KMS-11 (cell line): ENCODE measurements around the gene PKIB.
"Not testable (repeated sequence)": the region's sequence is repeated elsewhere in the genome, so short reads cannot be mapped to it uniquely, and the experiment has no call there.

ENCODE experiments used
- H2AFZ ChIP-seq: fragments of 200-600 bp; sonication (generic); 2 replicates; pipeline ENCODE4 v1.6.1; 2016; ENCODE audit warnings: antibody characterized with exemption, mixed run types, low read depth
- H3K27ac ChIP-seq: fragments of 200-600 bp; sonication (generic); 2 replicates; pipeline ENCODE4 v1.6.1; 2016; ENCODE audit warnings: mild to moderate bottlenecking, mixed run types
- H3K27me3 ChIP-seq: fragments of 200-600 bp; sonication (generic); 2 replicates; pipeline ENCODE4 v1.6.1; 2017; ENCODE audit warnings: mild to moderate bottlenecking, low read depth, mixed run types, moderate library complexity; ENCODE audit not compliant: insufficient read depth
- H3K36me3 ChIP-seq: fragments of 200-600 bp; sonication (generic); 2 replicates; pipeline ENCODE4 v1.6.1; 2017; ENCODE audit warnings: mild to moderate bottlenecking, mixed run types; ENCODE audit not compliant: insufficient read depth
- H3K4me1 ChIP-seq: fragments of 200-600 bp; sonication (generic); 2 replicates; pipeline ENCODE4 v1.6.1; 2016; ENCODE audit warnings: mild to moderate bottlenecking, low read depth, mixed run types; ENCODE audit not compliant: poor library complexity, severe bottlenecking
- H3K4me2 ChIP-seq: fragments of 200-600 bp; sonication (generic); 2 replicates; pipeline ENCODE4 v1.7.0; 2016; ENCODE audit warnings: mild to moderate bottlenecking, mixed run types
- H3K4me3 ChIP-seq: fragments of 200-600 bp; sonication (generic); IDR thresholded peaks from 2 replicates; pipeline ENCODE4 v1.6.1; 2017; ENCODE audit warnings: low read depth, low read length, mixed read lengths; ENCODE audit not compliant: insufficient read depth
- H3K79me2 ChIP-seq: fragments of 200-600 bp; sonication (generic); 2 replicates; pipeline ENCODE4 v1.6.1; 2016; ENCODE audit warnings: low read depth, mixed run types; ENCODE audit not compliant: insufficient read depth
- H3K9ac ChIP-seq: fragments of 200-600 bp; sonication (generic); 2 replicates; pipeline ENCODE4 v1.6.1; 2016; ENCODE audit warnings: mild to moderate bottlenecking, mixed run types
- H4K20me1 ChIP-seq: fragments of 200-600 bp; sonication (generic); 2 replicates; pipeline ENCODE4 v1.6.1; 2016; ENCODE audit warnings: mild to moderate bottlenecking, mixed run types; ENCODE audit not compliant: insufficient read depth
- CTCF ChIP-seq: fragments of 200-600 bp; sonication (generic); conservative IDR thresholded peaks from 2 replicates; pipeline ENCODE4 v1.6.1; 2017; ENCODE audit warnings: low read depth, mild to moderate bottlenecking, antibody characterized with exemption, low read length, moderate library complexity, mixed read lengths

Gene PKIB

GRCh38 chr6:122571888-122572287 is 38.3 kb upstream of the PKIB start:
- Histone ChIP-seq H3K27me3 (no peaks in the 10 kb centered on the region), H3K36me3 (no peaks in the 10 kb centered on the region), H2AFZ (no peak overlapping the region), H3K9ac (no peak overlapping the region), H4K20me1 (no peaks in the 10 kb centered on the region), H3K4me2 (no peak overlapping the region), H3K79me2 (no peaks in the 10 kb centered on the region), H3K27ac (no peak overlapping the region), H3K4me1 (no peaks in the 10 kb centered on the region), H3K4me3 (no peak overlapping the region)
- no peak for TF ChIP-seq CTCF

GRCh38 chr6:122576888-122577287 is 33.3 kb upstream of the PKIB start:
- Histone ChIP-seq H4K20me1 (no peaks in the 10 kb centered on the region), H3K4me3 (no peak overlapping the region), H3K36me3 (no peaks in the 10 kb centered on the region), H3K9ac (no peak overlapping the region), H3K79me2 (no peaks in the 10 kb centered on the region), H3K27ac (no peak overlapping the region), H3K4me2 (no peak overlapping the region), H3K27me3 (no peaks in the 10 kb centered on the region), H3K4me1 (no peaks in the 10 kb centered on the region), H2AFZ (no peak overlapping the region)
- no peak for TF ChIP-seq CTCF

GRCh38 chr6:122578961-122579360 is 31.2 kb upstream of the PKIB start:
- H3K4me3 ChIP-seq: no peak overlapping the region
- H3K9ac ChIP-seq: no peak overlapping the region
- no peaks in the 10 kb centered on the region for H3K36me3 ChIP-seq
- no peaks in the 10 kb centered on the region for H3K79me2 ChIP-seq
- H3K27me3 ChIP-seq: no peaks in the 10 kb centered on the region
- H4K20me1 ChIP-seq: no peaks in the 10 kb centered on the region
- TF ChIP-seq CTCF: no peak
- H3K4me1 ChIP-seq: no peaks in the 10 kb centered on the region
- no peak overlapping the region for H3K27ac ChIP-seq
- H3K4me2 ChIP-seq: no peak overlapping the region
- no peak overlapping the region for H2AFZ ChIP-seq

GRCh38 chr6:122580737-122581136 is 29.5 kb upstream of the PKIB start:
- H4K20me1 ChIP-seq: no peaks in the 10 kb centered on the region
- H3K27ac ChIP-seq: no peak overlapping the region
- no peaks in the 10 kb centered on the region for H3K79me2 ChIP-seq
- no peak overlapping the region for H3K4me3 ChIP-seq
- no peaks in the 10 kb centered on the region for H3K27me3 ChIP-seq
- TF ChIP-seq CTCF: no peak
- no peaks in the 10 kb centered on the region for H3K4me1 ChIP-seq
- no peaks in the 10 kb centered on the region for H3K36me3 ChIP-seq
- no peak overlapping the region for H3K4me2 ChIP-seq
- no peak overlapping the region for H3K9ac ChIP-seq
- no peak overlapping the region for H2AFZ ChIP-seq

- no peak for TF ChIP-seq CTCF
- Histone ChIP-seq H3K79me2 (no peaks in the 10 kb centered on the region), H3K4me1 (no peaks in the 10 kb centered on the region), H3K4me3 (no peak overlapping the region), H3K9ac (no peak overlapping the region), H3K27ac (no peak overlapping the region), H2AFZ (no peak overlapping the region), H3K36me3 (no peaks in the 10 kb centered on the region), H4K20me1 (no peaks in the 10 kb centered on the region), H3K27me3 (no peaks in the 10 kb centered on the region), H3K4me2 (no peak overlapping the region)
Measured at GRCh38 chr6:122589115-122589514, 21.1 kb upstream of the PKIB start.

- H2AFZ ChIP-seq, H3K4me1 ChIP-seq, H3K9ac ChIP-seq, H3K27me3 ChIP-seq, H3K79me2 ChIP-seq, H3K4me3 ChIP-seq, H3K36me3 ChIP-seq, H3K4me2 ChIP-seq, H4K20me1 ChIP-seq, H3K27ac ChIP-seq: not testable (repeated sequence)
Measured at GRCh38 chr6:122598295-122598694, 11.9 kb upstream of the PKIB start.
